Spinal cord (tissue), 10 donors: Measurements from ENCODE around the gene GRB14. TPM values are rescaled to one million over a fixed set of nuclear protein-coding genes. Genes with fewer than 3 reads are reported as not detected.
"Not testable (repeated sequence)": the region's sequence is repeated elsewhere in the genome, so short reads cannot be mapped to it uniquely, and the experiment has no call there.

ENCODE experiments used
- DNase-seq, 6 donors: peaks; one replicate each; pipeline versions ENCODE4 v3.0.0 to v3.0.0-alpha.2; 2013 to 2015; ENCODE audit warnings: low spot score in 6 of 6, low read depth in 4 of 6
- H3K27ac ChIP-seq: one replicate; pipeline ENCODE4 v1.5.1; 2013; ENCODE audit warnings: low read depth, low read length, control low read depth
- H3K27me3 ChIP-seq: one replicate; pipeline ENCODE4 v1.6.1; 2013; ENCODE audit warnings: low read length; ENCODE audit not compliant: control insufficient read depth, insufficient read depth
- H3K36me3 ChIP-seq: one replicate; pipeline ENCODE4 v1.6.1; 2013; ENCODE audit warnings: low read length; ENCODE audit not compliant: control insufficient read depth, insufficient read depth
- H3K4me1 ChIP-seq: one replicate; pipeline ENCODE4 v1.6.1; 2013; ENCODE audit warnings: low read length; ENCODE audit not compliant: control insufficient read depth, insufficient read depth
- H3K4me3 ChIP-seq: one replicate; pipeline ENCODE4 v1.5.1; 2013; ENCODE audit warnings: low read depth, low read length, control low read depth
- H3K9me3 ChIP-seq: one replicate; pipeline ENCODE4 v1.6.1; 2013; ENCODE audit warnings: low read length; ENCODE audit not compliant: control insufficient read depth, insufficient read depth
- WGBS: methylation state at CpG from one replicate; pipeline ENCODE4 v1.1.5; 2013; ENCODE audit warnings: missing lambda C conversion rate; ENCODE audit not compliant: insufficient coverage; 5-methylcytosine and 5-hydroxymethylcytosine counted together
- polyA plus RNA-seq, 2 donors: library from polyadenylated mRNA; unstranded; fragments of 120-200 nt; gene quantifications; one replicate each; pipeline ENCODE4 v1.2.1, GENCODE V29; 2013; ENCODE audit not compliant: insufficient read length in 2 of 2
- total RNA-seq, 2 donors: library from RNA; depleted of rRNA in 1 of 2; stranded (reverse); fragments of 120-200 nt in 1 of 2; fragments of >200 nt in 1 of 2; gene quantifications; one replicate each; pipeline versions ENCODE4 v1.2.3 to v1.2.4, GENCODE V29; 2013 to 2014
- donor health status: healthy.

The GRB14 gene
- total and polyA plus RNA-seq, 4 donors: 11.3 to 31.5 (median 16.5) TPM

GRCh38 chr2:164485541-164485940 lies 135.7 kb downstream of the GRB14 start:
- WGBS: no CpG with 5 or more reads among the region's 1 CpG
- no peak for DNase-seq

GRCh38 chr2:164479460-164479859 lies 141.8 kb downstream of the GRB14 start:
- Histone ChIP-seq H3K9me3 (no peaks in the 10 kb centered on the region), H3K27ac (no peak overlapping the region), H3K27me3 (no peaks in the 10 kb centered on the region), H3K4me1 (no peaks in the 10 kb centered on the region), H3K36me3 (no peaks in the 10 kb centered on the region), H3K4me3 (no peak overlapping the region)
- DNase-seq: peak in 3 of 6 donors; percentile 44 to 93 (median 77)
- WGBS: no CpG with 5 or more reads among the region's 2 CpGs

More at GRCh38 chr2:164485541-164485940, 135.7 kb downstream of the GRB14 start:
- Histone ChIP-seq H3K27ac (no peak overlapping the region), H3K9me3 (no peaks in the 10 kb centered on the region), H3K4me1 (no peaks in the 10 kb centered on the region), H3K36me3 (no peaks in the 10 kb centered on the region), H3K4me3 (no peak overlapping the region), H3K27me3 (no peaks in the 10 kb centered on the region)

GRCh38 chr2:164478205-164478604 lies 143.1 kb downstream of the GRB14 start:
- no peak for DNase-seq
- WGBS: 100% methylated on average over 1 of the region's 2 CpGs
- H3K27ac ChIP-seq: no peak overlapping the region
- H3K36me3 ChIP-seq: no peaks in the 10 kb centered on the region
- no peaks in the 10 kb centered on the region for H3K27me3 ChIP-seq
- H3K4me1 ChIP-seq: no peaks in the 10 kb centered on the region
- no peaks in the 10 kb centered on the region for H3K9me3 ChIP-seq
- no peak overlapping the region for H3K4me3 ChIP-seq

- Histone ChIP-seq H3K4me3 (no peak overlapping the region), H3K27ac (no peak overlapping the region), H3K36me3 (no peaks in the 10 kb centered on the region), H3K27me3 (no peaks in the 10 kb centered on the region), H3K9me3 (no peaks in the 10 kb centered on the region), H3K4me1 (no peaks in the 10 kb centered on the region)
- DNase-seq: no peak
Observed at GRCh38 chr2:164474873-164475272, 146.4 kb downstream of the GRB14 start.

GRCh38 chr2:164473021-164473420 lies 148.3 kb downstream of the GRB14 start:
- no CpG with 5 or more reads among the region's 1 CpG for WGBS
- Histone ChIP-seq H3K4me1 (no peaks in the 10 kb centered on the region), H3K36me3 (no peaks in the 10 kb centered on the region), H3K27me3 (no peaks in the 10 kb centered on the region), H3K9me3 (no peaks in the 10 kb centered on the region), H3K27ac (no peak overlapping the region), H3K4me3 (no peak overlapping the region)
- no peak for DNase-seq

- not testable (repeated sequence) for H3K27me3 ChIP-seq, H3K4me1 ChIP-seq, H3K9me3 ChIP-seq, H3K4me3 ChIP-seq, DNase-seq, H3K36me3 ChIP-seq, H3K27ac ChIP-seq
- no CpG with 5 or more reads among the region's 2 CpGs for WGBS
Observed at GRCh38 chr2:164465047-164465446, 156.2 kb downstream of the GRB14 start.

- no peak for DNase-seq
- Histone ChIP-seq H3K4me3 (no peak overlapping the region), H3K9me3 (no peaks in the 10 kb centered on the region), H3K4me1 (no peaks in the 10 kb centered on the region), H3K27ac (no peak overlapping the region), H3K36me3 (no peaks in the 10 kb centered on the region), H3K27me3 (no peaks in the 10 kb centered on the region)
- WGBS: 100% methylated on average over 2 of the region's 5 CpGs
Observed at GRCh38 chr2:164464376-164464775, 156.9 kb downstream of the GRB14 start.

- peaks cover 4% of the 10 kb centered on the region for H3K4me1 ChIP-seq
- H3K27me3 ChIP-seq: no peaks in the 10 kb centered on the region
- H3K4me3 ChIP-seq: no peak overlapping the region
- H3K9me3 ChIP-seq: no peaks in the 10 kb centered on the region
- peak in 2 of 6 donors; percentile 16 to 47 for DNase-seq
- 50% methylated on average over 1 of the region's 2 CpGs for WGBS
- H3K27ac ChIP-seq: no peak overlapping the region
- H3K36me3 ChIP-seq: no peaks in the 10 kb centered on the region
Observed at GRCh38 chr2:164458792-164459191, 162.5 kb downstream of the GRB14 start.

GRCh38 chr2:164457271-164457670 lies 164.0 kb downstream of the GRB14 start:
- no peak overlapping the region for H3K27ac ChIP-seq
- H3K9me3 ChIP-seq: no peaks in the 10 kb centered on the region
- no CpG with 5 or more reads among the region's 1 CpG for WGBS
- no peak for DNase-seq
- H3K4me1 ChIP-seq: peaks cover 4% of the 10 kb centered on the region
- H3K4me3 ChIP-seq: no peak overlapping the region
- no peaks in the 10 kb centered on the region for H3K36me3 ChIP-seq
- no peaks in the 10 kb centered on the region for H3K27me3 ChIP-seq

GRCh38 chr2:164456619-164457018 lies 164.7 kb downstream of the GRB14 start:
- WGBS: 0% methylated on average over 1 of the region's 4 CpGs
- H3K4me3 ChIP-seq: no peak overlapping the region
- H3K4me1 ChIP-seq: peaks cover 4% of the 10 kb centered on the region
- peak; percentile 39 to 97 (median 71) for DNase-seq
- no peaks in the 10 kb centered on the region for H3K9me3 ChIP-seq
- no peaks in the 10 kb centered on the region for H3K36me3 ChIP-seq
- H3K27ac ChIP-seq: no peak overlapping the region
- H3K27me3 ChIP-seq: no peaks in the 10 kb centered on the region
